GM18867 (cell line): ENCODE data around the gene MED13L.
A peak's percentile ranks its signal among the peaks of the same experiment; 100 is the strongest.

ENCODE experiments used
- ATAC-seq: cut with Tn5 transposase; IDR thresholded peaks from one replicate; pipeline ENCODE4 v1.9.1; 2021; ENCODE audit warnings: mild to moderate bottlenecking, moderate library complexity; ENCODE audit not compliant: unreplicated experiment

Gene MED13L

GRCh38 chr12:116280595-116281290 is 3.2 kb upstream of the MED13L start:
- no peak for ATAC-seq

GRCh38 chr12:116278667-116279066 is 1.2 kb upstream of the MED13L start:
- ATAC-seq: no peak

DNA sequence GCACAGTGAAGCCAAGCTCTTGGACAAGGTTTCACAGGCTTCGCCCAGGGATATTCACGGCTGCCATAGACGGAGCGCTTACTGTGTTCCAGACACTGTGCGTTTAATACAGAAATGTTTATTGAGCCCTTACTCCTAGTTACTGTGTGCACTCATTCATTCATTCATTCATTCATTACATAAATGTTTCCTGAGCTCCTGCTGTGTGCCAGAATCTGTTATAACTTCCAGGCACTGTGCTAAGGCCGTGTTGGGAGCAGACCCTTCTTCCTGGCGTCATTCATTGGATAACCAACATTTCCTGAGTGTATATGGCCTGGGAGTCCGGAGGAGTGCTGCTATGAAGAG is 760 bp upstream of the MED13L start:
- no peak for ATAC-seq

DNA sequence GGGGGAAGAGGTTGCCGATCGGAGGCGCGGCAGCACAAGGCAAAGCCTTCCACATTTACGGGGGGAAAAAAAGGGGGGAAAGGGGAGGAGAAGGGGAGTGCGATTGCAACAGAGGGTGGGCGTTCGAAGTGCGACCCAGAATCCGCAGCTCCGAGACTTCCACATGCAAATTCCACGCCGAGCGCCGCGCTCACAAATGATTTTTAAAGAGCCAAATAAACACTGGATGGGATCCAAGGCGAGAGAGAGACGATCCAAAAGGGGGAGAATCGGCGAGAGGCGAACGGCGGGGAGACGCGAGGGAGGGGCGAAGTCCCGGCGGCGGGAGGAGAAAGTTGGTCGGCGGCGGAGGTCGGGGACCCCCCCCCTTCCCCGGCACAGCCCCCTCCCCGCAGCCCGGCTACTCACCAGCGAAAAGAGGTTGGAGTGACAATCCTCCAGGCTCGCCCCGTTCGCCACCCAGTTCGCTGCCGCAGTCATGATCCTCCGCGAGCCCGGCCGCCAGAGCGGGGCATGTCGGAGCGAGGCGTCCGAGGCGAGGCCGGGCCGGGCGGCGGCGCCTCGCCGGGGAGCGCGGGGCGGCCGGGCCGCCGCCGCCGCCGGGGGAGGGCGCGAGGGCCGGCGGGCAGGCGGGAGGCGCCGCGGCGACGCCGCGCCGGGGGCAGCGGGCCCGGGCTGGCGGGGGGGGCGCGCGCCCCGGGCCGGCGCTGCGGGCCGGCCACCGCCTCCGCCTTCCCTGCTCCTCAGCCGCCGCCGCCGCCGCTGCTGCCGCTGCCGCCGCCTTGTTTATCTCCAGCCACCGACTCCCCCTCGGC is 634 bp downstream of the MED13L start:
- ATAC-seq: peak; percentile 44

- ATAC-seq: no peak
These were observed 2.7 kb downstream of the MED13L start for GRCh38 chr12:116274551-116275375.

GRCh38 chr12:116273813-116274550 is 3.5 kb downstream of the MED13L start:
- no peak for ATAC-seq

- no peak for ATAC-seq
These were observed 9.5 kb downstream of the MED13L start for GRCh38 chr12:116267948-116268347.

GRCh38 chr12:116266631-116267349 is 10.7 kb downstream of the MED13L start:
- ATAC-seq: no peak

GRCh38 chr12:116266168-116266601 is 11.3 kb downstream of the MED13L start:
- no peak for ATAC-seq

GRCh38 chr12:116265351-116266147 is 11.9 kb downstream of the MED13L start:
- ATAC-seq: no peak

DNA sequence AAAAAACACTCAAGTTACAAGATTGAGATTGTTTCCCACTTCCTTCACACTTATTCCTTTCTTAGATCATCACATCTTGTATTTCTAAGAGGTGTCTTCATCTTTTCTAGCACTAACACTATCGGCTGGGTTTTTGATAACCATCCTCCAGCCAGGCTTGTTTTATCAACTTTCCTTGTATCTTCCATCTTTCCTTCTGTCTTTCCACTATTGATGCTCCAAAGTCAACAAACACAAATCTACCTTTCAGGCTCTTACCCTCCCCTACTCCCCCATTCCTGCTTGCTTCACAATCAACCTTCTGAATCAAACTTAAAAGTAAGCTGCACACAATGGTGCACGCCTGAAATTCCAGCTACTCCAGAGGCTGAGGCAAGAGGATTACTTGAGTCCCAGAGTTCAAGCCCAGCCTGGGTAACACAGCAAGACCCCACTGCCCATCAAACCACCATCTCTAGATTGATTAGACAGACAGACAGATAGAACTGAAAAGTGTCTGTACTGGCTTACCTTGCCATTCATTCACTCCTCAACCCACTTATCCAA is 12.9 kb downstream of the MED13L start:
- no peak for ATAC-seq

GRCh38 chr12:116263844-116264243 is 13.6 kb downstream of the MED13L start:
- ATAC-seq: no peak

- ATAC-seq: no peak
These were observed 14.1 kb downstream of the MED13L start for GRCh38 chr12:116263431-116263830.

GRCh38 chr12:116262741-116263140 is 14.8 kb downstream of the MED13L start:
- ATAC-seq: no peak

DNA sequence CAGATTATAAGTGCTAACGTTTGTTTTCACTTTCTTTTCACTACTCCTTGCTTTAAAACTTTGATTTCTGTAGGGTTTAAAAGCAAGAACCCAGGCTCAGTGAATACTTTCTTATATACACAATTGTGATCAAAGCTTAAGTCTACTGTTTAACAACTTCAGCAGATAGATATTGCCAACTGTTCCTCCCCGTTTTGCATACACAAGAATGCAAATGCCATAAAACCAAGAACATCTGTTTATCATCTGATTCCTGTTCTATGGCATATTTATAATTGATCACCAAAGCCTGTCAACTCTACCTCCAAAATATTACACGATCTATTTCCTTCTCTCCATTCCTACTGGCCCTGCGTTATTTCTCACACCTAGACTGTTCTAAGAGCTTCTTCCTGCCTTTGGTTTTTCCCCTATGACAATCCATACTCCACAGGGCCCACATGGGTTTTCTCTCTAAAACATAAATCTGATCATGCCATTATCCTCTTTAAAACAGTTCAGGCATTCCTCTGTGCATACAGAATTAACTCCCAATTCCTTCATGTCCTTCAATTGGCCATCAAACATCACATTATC is 15.9 kb downstream of the MED13L start:
- ATAC-seq: no peak

DNA sequence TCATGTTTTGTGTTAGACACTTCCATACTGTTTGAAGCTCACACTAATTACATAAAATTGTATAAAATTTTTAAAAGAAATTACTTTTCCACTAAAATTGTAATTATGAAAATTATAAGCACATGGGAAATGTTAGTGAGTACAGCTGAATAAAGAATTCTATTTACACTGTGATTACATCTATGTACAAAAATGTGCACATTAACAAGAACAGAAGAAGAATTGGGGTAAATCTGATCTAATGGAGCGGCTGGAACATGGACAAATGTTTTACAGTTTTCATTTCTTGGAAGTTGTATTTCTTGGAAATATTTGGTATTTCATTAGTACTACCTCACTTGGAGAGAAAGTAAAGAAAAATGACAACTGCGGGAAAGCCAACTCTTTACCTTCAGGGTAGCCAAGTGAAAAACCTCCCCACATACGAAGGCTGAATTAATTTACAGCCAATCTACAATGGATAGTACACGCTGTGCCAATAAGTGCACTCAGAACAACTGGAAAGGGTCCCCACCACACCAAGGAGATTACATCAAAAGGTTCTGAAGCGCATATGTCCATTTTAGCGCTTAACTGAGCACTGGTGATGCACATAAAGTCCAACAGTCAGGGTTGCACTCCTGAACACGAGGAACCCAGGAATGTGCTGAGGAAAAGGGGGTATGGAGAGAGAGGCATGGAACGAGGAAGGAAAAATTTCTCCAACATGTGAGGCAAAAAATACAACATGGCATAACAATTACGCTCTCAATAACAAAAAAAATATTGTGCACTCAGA is 17.5 kb downstream of the MED13L start:
- no peak for ATAC-seq

GRCh38 chr12:116257826-116258225 is 19.7 kb downstream of the MED13L start:
- no peak for ATAC-seq

DNA sequence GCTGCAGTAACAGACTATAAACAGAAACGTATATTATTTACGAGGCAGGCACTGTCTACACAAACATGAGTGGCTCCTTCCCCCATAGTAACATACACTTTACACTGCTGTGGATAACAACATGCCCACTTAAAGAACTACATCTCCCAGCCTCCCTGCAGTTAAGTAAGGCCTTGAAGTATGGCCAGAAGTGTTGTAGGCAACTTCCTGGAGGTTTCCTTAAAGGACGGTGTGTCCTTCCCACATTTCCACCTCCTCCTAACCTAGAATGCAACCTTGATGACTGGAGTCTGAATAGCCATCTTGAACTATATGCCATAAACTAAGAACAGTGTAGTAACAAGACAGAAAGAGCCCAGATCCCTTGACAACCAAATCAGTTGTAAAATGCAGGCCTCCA is 20.3 kb downstream of the MED13L start:
- ATAC-seq: no peak
